Natural killer cell treated with Interleukin-12 subunit alpha and Interleukin-12 subunit beta and Interleukin-15 and Interleukin-18, amount 100 ng/mL, for 72 hours (primary cell): ENCODE results near the gene ANXA2. TPM values are rescaled to one million over a fixed set of nuclear protein-coding genes. Genes with fewer than 3 reads are reported as not detected.
"Not testable (repeated sequence)": the region's sequence is repeated elsewhere in the genome, so short reads cannot be mapped to it uniquely, and the experiment has no call there.

Experiments used
- ATAC-seq, 2 donors: fragments of 150-1000 bp; cut with Tn5 transposase in 1 of 2; sonication (Bioruptor Pico), chemical (Tn5 transposase) in 1 of 2; 2 replicates each; pipeline ENCODE4 v1.10.0; 2021
- DNase-seq: peaks from one replicate; pipeline ENCODE4 v3.0.0; 2022; ENCODE audit warnings: low spot score
- H3K27ac Mint-ChIP-seq, 2 donors: 1 replicate in 1 of 2; 2 replicates in 1 of 2; pipeline ENCODE4 v1.8.0; 2022; ENCODE audit warnings: mixed read lengths in 2 of 2, mild to moderate bottlenecking in 1 of 2, moderate library complexity in 1 of 2
- H3K27me3 Mint-ChIP-seq, 2 donors: 1 replicate in 1 of 2; 2 replicates in 1 of 2; pipeline ENCODE4 v1.8.0; 2022; ENCODE audit warnings: mixed read lengths in 2 of 2
- H3K36me3 Mint-ChIP-seq: one replicate; pipeline ENCODE4 v1.8.0; 2022; ENCODE audit warnings: mixed read lengths
- H3K4me1 Mint-ChIP-seq, 2 donors: 1 replicate in 1 of 2; 2 replicates in 1 of 2; pipeline ENCODE4 v1.8.0; 2022; ENCODE audit warnings: low read depth in 2 of 2, mixed read lengths in 2 of 2, mild to moderate bottlenecking in 1 of 2
- H3K4me3 Mint-ChIP-seq: one replicate; pipeline ENCODE4 v1.8.0; 2022; ENCODE audit warnings: mixed read lengths
- H3K9me3 Mint-ChIP-seq: 2 replicates; pipeline ENCODE4 v1.8.0; 2022; ENCODE audit warnings: mixed read lengths
- total RNA-seq, 2 donors: library from RNA; stranded (reverse); gene quantifications; one replicate each; pipeline ENCODE4 v1.2.3, GENCODE V29; 2022

ANXA2 gene
- total RNA-seq, 2 donors from 2014 or later = 95.1 to 137 TPM

GRCh38 chr15:60418096-60418495, 20.3 kb upstream of the ANXA2 start:
- Mint-ChIP-seq H3K9me3 (no peaks in the 10 kb centered on the region), H3K4me1 (peaks cover 3 to 6% of the 10 kb centered on the region in 2 donors), H3K4me3 (no peak overlapping the region), H3K27me3 (no peaks in the 10 kb centered on the region), H3K27ac (no peak overlapping the region), H3K36me3 (peaks cover 7% of the 10 kb centered on the region)
- ATAC-seq (no peak), DNase-seq (no peak)

- Mint-ChIP-seq H3K4me1 (peaks cover 3 to 6% of the 10 kb centered on the region in 2 donors), H3K27ac (no peak overlapping the region), H3K27me3 (no peaks in the 10 kb centered on the region), H3K36me3 (peaks cover 7% of the 10 kb centered on the region), H3K9me3 (no peaks in the 10 kb centered on the region), H3K4me3 (no peak overlapping the region)
- DNase-seq (no peak), ATAC-seq (no peak)
Measured at GRCh38 chr15:60417112-60417511, 19.3 kb upstream of the ANXA2 start.

- ATAC-seq = no peak
- no peak overlapping the region for H3K27ac Mint-ChIP-seq
- H3K27me3 Mint-ChIP-seq = no peaks in the 10 kb centered on the region
- peaks cover 3 to 6% of the 10 kb centered on the region in 2 donors for H3K4me1 Mint-ChIP-seq
- H3K9me3 Mint-ChIP-seq = no peaks in the 10 kb centered on the region
- H3K4me3 Mint-ChIP-seq = no peak overlapping the region
- H3K36me3 Mint-ChIP-seq = peaks cover 7% of the 10 kb centered on the region
- DNase-seq = no peak
Measured at GRCh38 chr15:60416484-60416883, 18.7 kb upstream of the ANXA2 start.

- Mint-ChIP-seq H3K27ac (no peak overlapping the region), H3K27me3 (no peaks in the 10 kb centered on the region), H3K36me3 (no peaks in the 10 kb centered on the region), H3K9me3 (no peaks in the 10 kb centered on the region), H3K4me3 (no peak overlapping the region), H3K4me1 (peaks cover 2% of the 10 kb centered on the region in 2 donors)
- DNase-seq (no peak), ATAC-seq (no peak)
Measured at GRCh38 chr15:60414016-60414682, 16.4 kb upstream of the ANXA2 start.

- Mint-ChIP-seq H3K4me1 (peaks cover 8 to 10% of the 10 kb centered on the region in 2 donors), H3K27ac (no peak overlapping the region), H3K9me3 (no peaks in the 10 kb centered on the region), H3K27me3 (no peaks in the 10 kb centered on the region), H3K4me3 (no peak overlapping the region), H3K36me3 (no peaks in the 10 kb centered on the region)
- ATAC-seq (no peak), DNase-seq (no peak)
Measured at GRCh38 chr15:60413231-60413824, 15.5 kb upstream of the ANXA2 start.

- not testable (repeated sequence) for H3K36me3 Mint-ChIP-seq, H3K9me3 Mint-ChIP-seq, DNase-seq, H3K4me3 Mint-ChIP-seq, ATAC-seq, H3K27ac Mint-ChIP-seq, H3K27me3 Mint-ChIP-seq
- H3K4me1 Mint-ChIP-seq = peaks cover 10 to 14% of the 10 kb centered on the region in 2 donors
Measured at GRCh38 chr15:60412807-60413206, 15.0 kb upstream of the ANXA2 start.

- H3K4me3 Mint-ChIP-seq = no peak overlapping the region
- ATAC-seq (no peak), DNase-seq (no peak)
- no peak overlapping the region for H3K27ac Mint-ChIP-seq
- H3K27me3 Mint-ChIP-seq = no peaks in the 10 kb centered on the region
- H3K36me3 Mint-ChIP-seq = no peaks in the 10 kb centered on the region
- no peaks in the 10 kb centered on the region for H3K9me3 Mint-ChIP-seq
- peaks cover 10 to 14% of the 10 kb centered on the region in 2 donors for H3K4me1 Mint-ChIP-seq
Measured at GRCh38 chr15:60411774-60412425, 14.1 kb upstream of the ANXA2 start.

GRCh38 chr15:60410350-60410749, 12.6 kb upstream of the ANXA2 start:
- not testable (repeated sequence) for H3K27ac Mint-ChIP-seq, ATAC-seq, H3K9me3 Mint-ChIP-seq, DNase-seq, H3K4me3 Mint-ChIP-seq, H3K27me3 Mint-ChIP-seq, H3K36me3 Mint-ChIP-seq
- peaks cover 14 to 16% of the 10 kb centered on the region in 2 donors for H3K4me1 Mint-ChIP-seq

- Mint-ChIP-seq H3K4me3 (peak overlapping the region; percentile 62), H3K36me3 (no peaks in the 10 kb centered on the region), H3K4me1 (peaks cover 14 to 16% of the 10 kb centered on the region in 2 donors), H3K27me3 (no peaks in the 10 kb centered on the region), H3K27ac (peak overlapping the region; percentile 72 to 77), H3K9me3 (no peaks in the 10 kb centered on the region)
- DNase-seq = no peak
- peak; percentile 88 to 93 for ATAC-seq
Measured at GRCh38 chr15:60408463-60408981, 10.7 kb upstream of the ANXA2 start.

- no peaks in the 10 kb centered on the region for H3K9me3 Mint-ChIP-seq
- H3K4me1 Mint-ChIP-seq = peaks cover 14 to 16% of the 10 kb centered on the region in 2 donors
- ATAC-seq (no peak), DNase-seq (no peak)
- H3K36me3 Mint-ChIP-seq = no peaks in the 10 kb centered on the region
- H3K27me3 Mint-ChIP-seq = no peaks in the 10 kb centered on the region
- H3K4me3 Mint-ChIP-seq = no peak overlapping the region
- H3K27ac Mint-ChIP-seq = no peak overlapping the region
Measured at GRCh38 chr15:60407415-60407805, 9.6 kb upstream of the ANXA2 start.

- Mint-ChIP-seq H3K27ac (peak overlapping the region in 1 of 2 donors; percentile 29), H3K27me3 (no peaks in the 10 kb centered on the region)
Measured at GRCh38 chr15:60406513-60407414, 9.0 kb upstream of the ANXA2 start.

GRCh38 chr15:60405399-60405798, 7.6 kb upstream of the ANXA2 start:
- Mint-ChIP-seq H3K36me3 (no peaks in the 10 kb centered on the region), H3K4me3 (no peak overlapping the region), H3K4me1 (peaks cover 14 to 16% of the 10 kb centered on the region in 2 donors), H3K9me3 (no peaks in the 10 kb centered on the region), H3K27ac (no peak overlapping the region), H3K27me3 (no peaks in the 10 kb centered on the region)
- DNase-seq = no peak
- no peak for ATAC-seq

More at GRCh38 chr15:60406513-60407414, 9.0 kb upstream of the ANXA2 start:
- Mint-ChIP-seq H3K36me3 (no peaks in the 10 kb centered on the region), H3K9me3 (no peaks in the 10 kb centered on the region), H3K4me3 (no peak overlapping the region), H3K4me1 (peaks cover 14 to 16% of the 10 kb centered on the region in 2 donors)
- DNase-seq (no peak), ATAC-seq (no peak)

- H3K9me3 Mint-ChIP-seq, H3K36me3 Mint-ChIP-seq, H3K27me3 Mint-ChIP-seq, H3K4me3 Mint-ChIP-seq, DNase-seq, H3K27ac Mint-ChIP-seq, ATAC-seq: not testable (repeated sequence)
- H3K4me1 Mint-ChIP-seq = peaks cover 17 to 18% of the 10 kb centered on the region in 2 donors
Measured at GRCh38 chr15:60404351-60404750, 6.6 kb upstream of the ANXA2 start.
